ENCODE measurements around the gene RAMP1. TPM values are rescaled to one million over a fixed set of nuclear protein-coding genes. Genes with fewer than 3 reads are reported as not detected.

RAMP1 gene
- total RNA-seq, 4 donors from 2014 or later = 28.7 to 168 (median 71.8) TPM

DNA sequence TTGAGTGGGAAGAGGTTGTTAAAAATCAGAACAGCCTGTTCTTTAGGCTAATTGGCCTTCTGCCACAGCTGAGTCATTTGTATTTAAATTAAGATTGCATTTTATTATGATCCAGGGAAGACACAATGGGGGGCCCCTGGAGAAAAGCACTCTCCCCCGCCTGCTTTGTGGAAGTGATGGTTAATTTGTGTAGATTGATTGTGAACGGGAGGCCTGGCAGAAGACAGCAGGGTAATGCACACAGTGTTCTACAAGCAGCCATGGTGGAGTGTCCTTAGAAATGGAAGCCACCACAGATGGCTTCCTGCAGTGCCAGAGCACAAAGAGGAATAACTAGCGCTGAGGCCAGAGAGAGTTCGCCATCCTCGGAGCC lies 19.6 kb downstream of the RAMP1 start:
- Histone ChIP-seq H3K36me3 (no peaks in the 10 kb centered on the region), H3K4me3 (no peak overlapping the region), H3K4me1 (peaks cover 19 to 26% of the 10 kb centered on the region in 2 donors), H3K9me3 (no peaks in the 10 kb centered on the region), H3K27me3 (no peaks in the 10 kb centered on the region), H3K27ac (peak overlapping the region; percentile 30 to 71 (median 50))
- intact Hi-C loops (cut with DNase I; ENCODE audit: low total_unique reads) = no loop called here
- DNase-seq (no peak), ATAC-seq (no peak)
- in situ Hi-C loops (cut with MboI; ENCODE audit: low sequenced_read_pairs in 4 of 4) = no loop called here
- TF ChIP-seq, protein P1, sequence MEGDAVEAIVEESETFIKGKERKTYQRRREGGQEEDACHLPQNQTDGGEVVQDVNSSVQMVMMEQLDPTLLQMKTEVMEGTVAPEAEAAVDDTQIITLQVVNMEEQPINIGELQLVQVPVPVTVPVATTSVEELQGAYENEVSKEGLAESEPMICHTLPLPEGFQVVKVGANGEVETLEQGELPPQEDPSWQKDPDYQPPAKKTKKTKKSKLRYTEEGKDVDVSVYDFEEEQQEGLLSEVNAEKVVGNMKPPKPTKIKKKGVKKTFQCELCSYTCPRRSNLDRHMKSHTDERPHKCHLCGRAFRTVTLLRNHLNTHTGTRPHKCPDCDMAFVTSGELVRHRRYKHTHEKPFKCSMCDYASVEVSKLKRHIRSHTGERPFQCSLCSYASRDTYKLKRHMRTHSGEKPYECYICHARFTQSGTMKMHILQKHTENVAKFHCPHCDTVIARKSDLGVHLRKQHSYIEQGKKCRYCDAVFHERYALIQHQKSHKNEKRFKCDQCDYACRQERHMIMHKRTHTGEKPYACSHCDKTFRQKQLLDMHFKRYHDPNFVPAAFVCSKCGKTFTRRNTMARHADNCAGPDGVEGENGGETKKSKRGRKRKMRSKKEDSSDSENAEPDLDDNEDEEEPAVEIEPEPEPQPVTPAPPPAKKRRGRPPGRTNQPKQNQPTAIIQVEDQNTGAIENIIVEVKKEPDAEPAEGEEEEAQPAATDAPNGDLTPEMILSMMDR (IDR thresholded peaks at IDR 0.05 in 4 of 5, conservative IDR thresholded peaks at IDR 0.05 in 1 of 5) = no peak
- no peak for TF ChIP-seq POLR2A (IDR thresholded peaks at IDR 0.05)

DNA sequence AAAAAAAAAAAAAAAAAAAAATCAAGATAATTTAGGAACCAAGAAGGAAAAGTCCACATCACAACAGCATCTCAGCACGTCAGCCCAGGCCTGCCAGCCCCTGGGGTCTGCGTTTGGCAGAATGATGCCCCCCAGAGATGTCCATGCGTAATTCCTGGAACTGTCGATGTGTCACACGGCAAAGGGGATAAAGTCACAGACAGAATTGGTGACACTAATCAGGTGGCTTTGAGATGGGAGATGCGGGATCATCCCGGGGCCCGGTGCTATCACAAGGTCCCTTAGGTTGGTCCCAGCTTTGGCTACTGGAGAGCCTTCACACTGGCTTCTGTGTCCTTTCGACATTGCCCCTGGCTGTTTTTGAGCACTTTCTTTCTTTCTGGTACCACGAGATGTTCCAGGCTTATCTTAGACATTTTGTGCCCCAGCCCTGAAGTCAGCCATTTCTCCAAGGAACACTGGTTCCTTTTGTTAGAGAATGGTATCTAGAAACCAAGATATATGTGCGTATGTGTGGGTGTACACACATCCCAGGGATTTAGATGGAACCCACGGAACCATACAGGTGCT lies 20.7 kb downstream of the RAMP1 start:
- in situ Hi-C loops (cut with MboI; ENCODE audit: low sequenced_read_pairs in 4 of 4) = no loop called here
- intact Hi-C loops (cut with DNase I; ENCODE audit: low total_unique reads) = no loop called here
- Histone ChIP-seq H3K27me3 (no peaks in the 10 kb centered on the region), H3K4me1 (peaks cover 9 to 16% of the 10 kb centered on the region in 2 donors), H3K4me3 (no peak overlapping the region), H3K9me3 (no peaks in the 10 kb centered on the region), H3K36me3 (no peaks in the 10 kb centered on the region), H3K27ac (peak overlapping the region in 2 of 4 donors; percentile 26 to 46)
- TF ChIP-seq, protein P1 (IDR thresholded peaks at IDR 0.05 in 4 of 5, conservative IDR thresholded peaks at IDR 0.05 in 1 of 5) = no peak
- TF ChIP-seq POLR2A (IDR thresholded peaks at IDR 0.05) = no peak
- no peak for DNase-seq
- ATAC-seq = no peak

DNA sequence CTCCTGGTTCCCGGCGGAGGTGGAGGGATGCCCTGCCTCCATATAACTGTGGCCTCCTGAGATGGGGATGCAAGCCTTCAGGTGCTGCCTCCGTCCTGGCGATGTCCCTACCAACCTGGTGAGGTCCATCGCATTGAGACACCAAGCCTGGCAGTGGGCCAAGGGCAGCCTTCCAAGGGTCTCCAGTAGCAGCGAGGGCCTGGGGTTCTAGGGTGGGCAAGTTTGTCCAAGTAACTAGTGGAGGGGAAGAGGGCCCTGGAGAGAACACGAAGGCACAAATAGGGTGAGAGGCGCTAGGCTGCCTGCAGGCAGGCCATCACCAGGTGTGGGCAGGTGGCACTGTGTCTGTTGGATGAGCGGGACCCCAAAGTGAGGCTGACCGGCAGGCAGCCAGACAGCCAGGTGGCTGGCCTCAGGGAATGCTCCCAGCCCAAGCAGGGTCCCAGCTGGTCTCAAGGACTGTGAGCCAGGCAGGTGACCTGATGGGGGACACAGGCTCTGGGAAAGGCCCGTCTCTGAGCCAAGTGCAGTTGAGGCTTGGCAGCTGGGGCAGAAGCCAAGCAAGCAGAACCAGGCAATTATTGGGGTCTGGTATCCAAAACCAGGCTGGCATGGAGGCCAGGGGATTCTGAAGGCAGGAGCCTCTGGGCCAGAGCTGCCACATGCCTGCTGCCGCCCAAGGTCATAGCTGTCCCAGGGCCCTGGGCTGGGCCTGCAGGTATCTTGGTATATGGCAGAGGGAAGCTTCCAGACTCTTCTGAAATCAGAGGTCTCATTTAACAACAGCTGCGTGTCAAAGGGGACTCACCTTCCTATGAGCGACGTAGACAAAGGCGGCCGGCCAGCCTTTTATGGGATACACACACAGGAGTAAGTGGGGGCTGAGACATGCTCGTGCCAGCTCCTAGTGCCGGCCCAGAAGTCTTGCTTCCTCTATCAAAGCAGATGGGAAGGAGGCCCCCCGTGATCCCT lies 23.4 kb downstream of the RAMP1 start:
- H3K27me3 ChIP-seq = no peaks in the 10 kb centered on the region
- no peaks in the 10 kb centered on the region for H3K9me3 ChIP-seq
- H3K4me1 ChIP-seq = peaks cover 16 to 30% of the 10 kb centered on the region in 2 donors
- H3K27ac ChIP-seq = peak overlapping the region; percentile 51 to 96 (median 70)
- DNase-seq = peak in 1 of 2 donors; percentile 64
- H3K36me3 ChIP-seq = no peaks in the 10 kb centered on the region
- ATAC-seq = peak in 1 of 2 donors; percentile 37
- intact Hi-C loops (cut with DNase I; ENCODE audit: low total_unique reads) (no loop called here), in situ Hi-C loops (cut with MboI; ENCODE audit: low sequenced_read_pairs in 4 of 4) (no loop called here)
- TF ChIP-seq, protein P1 (IDR thresholded peaks at IDR 0.05 in 4 of 5, conservative IDR thresholded peaks at IDR 0.05 in 1 of 5) = no peak
- TF ChIP-seq POLR2A (IDR thresholded peaks at IDR 0.05) = peak in 1 of 2 donors; percentile 5
- H3K4me3 ChIP-seq = no peak overlapping the region

DNA sequence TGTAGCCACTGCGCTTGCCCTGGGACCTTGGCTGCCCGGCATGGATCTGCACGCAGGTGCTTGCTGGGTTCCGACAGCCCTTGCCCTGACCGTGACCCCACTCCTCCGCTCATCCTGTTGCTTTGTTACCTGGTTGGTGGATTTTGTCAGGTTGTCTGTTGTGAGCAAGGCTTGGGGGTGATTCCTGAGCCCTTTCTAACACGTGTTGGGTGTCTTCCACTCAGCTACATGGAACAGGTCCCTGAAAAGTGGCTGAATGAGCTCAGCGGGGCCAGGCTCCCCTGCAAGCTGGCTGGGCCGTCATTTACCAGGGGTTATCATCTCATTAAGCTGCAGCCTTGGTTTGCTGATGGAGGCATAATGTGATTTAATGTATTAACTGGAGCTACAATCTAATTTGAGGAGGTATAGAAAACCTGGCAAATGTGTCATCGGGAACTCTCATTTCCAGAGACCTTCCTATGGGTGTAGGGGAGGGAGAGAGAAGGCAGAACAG lies 24.6 kb downstream of the RAMP1 start:
- intact Hi-C loops (cut with DNase I; ENCODE audit: low total_unique reads) (no loop called here), in situ Hi-C loops (cut with MboI; ENCODE audit: low sequenced_read_pairs in 4 of 4) (no loop called here)
- no peaks in the 10 kb centered on the region for H3K36me3 ChIP-seq
- no peaks in the 10 kb centered on the region for H3K9me3 ChIP-seq
- no peak for ATAC-seq
- peaks cover 11 to 30% of the 10 kb centered on the region in 2 donors for H3K4me1 ChIP-seq
- H3K27me3 ChIP-seq = no peaks in the 10 kb centered on the region
- peak overlapping the region in 2 of 4 donors; percentile 85 to 96 for H3K27ac ChIP-seq
- DNase-seq = no peak
- TF ChIP-seq POLR2A (IDR thresholded peaks at IDR 0.05) = no peak
- TF ChIP-seq, protein P1 (IDR thresholded peaks at IDR 0.05 in 4 of 5, conservative IDR thresholded peaks at IDR 0.05 in 1 of 5) = no peak
- H3K4me3 ChIP-seq = no peak overlapping the region
